PC-3 (cell line): ENCODE results near the gene PIK3C3. TPM values are rescaled to one million over a fixed set of nuclear protein-coding genes. Genes with fewer than 3 reads are reported as not detected.

Experiments used
- ATAC-seq: fragments of 200-7000 bp; cut with Tn5 transposase; 2 replicates; pipeline ENCODE4 v1.9.1; 2020; ENCODE audit warnings: mild to moderate bottlenecking, moderate library complexity
- BruUV-seq: library from RNA; stranded (reverse); fragments of 400-500 nt; replicated peaks from 2 replicates; lab custom pipeline; 2021; lab: Mats Ljungman, UMichigan
- CTCF ChIA-PET: fragments of 300-600 bp; sonication (Branson Sonifier 250); formaldehyde crosslinking; loops from one replicate; lab custom pipeline; 2022; ENCODE audit warnings: antibody characterized with exemption; lab: Charles Lee
- POLR2A ChIA-PET: fragments of 300-600 bp; sonication (Branson Sonifier 250); formaldehyde crosslinking; loops from one replicate; lab custom pipeline; 2022; ENCODE audit warnings: antibody characterized with exemption; ENCODE audit not compliant: unreplicated experiment; lab: Charles Lee
- DNase-seq: peaks from one replicate; pipeline ENCODE4 v3.0.0-alpha.2; 2015
- H2AFZ ChIP-seq: fragments of 300-600 bp; sonication (generic); 2 replicates; pipeline ENCODE4 v1.6.0; 2016; ENCODE audit warnings: antibody characterized with exemption, low read length
- H3F3A ChIP-seq: fragments of 300-600 bp; sonication (generic); one replicate; pipeline ENCODE4 v1.6.0; 2017; ENCODE audit warnings: antibody characterized with exemption, low read length, control low read depth, mild to moderate bottlenecking; ENCODE audit not compliant: unreplicated experiment
- H3K27ac ChIP-seq: fragments of 300-600 bp; sonication (generic); 2 replicates; pipeline ENCODE4 v1.5.1; 2016; ENCODE audit warnings: mild to moderate bottlenecking, low read length
- H3K27me3 ChIP-seq: fragments of 300-600 bp; sonication (generic); 2 replicates; pipeline ENCODE4 v1.6.1; 2016; ENCODE audit warnings: low read length, mixed read lengths
- H3K36me3 ChIP-seq: fragments of 300-600 bp; sonication (generic); 2 replicates; pipeline ENCODE4 v1.6.1; 2016; ENCODE audit warnings: low read depth, mixed run types, low read length, mixed read lengths
- H3K4me1 ChIP-seq: fragments of 300-600 bp; sonication (generic); 2 replicates; pipeline ENCODE4 v1.5.1; 2016; ENCODE audit warnings: low read length; ENCODE audit not compliant: insufficient read depth
- H3K4me2 ChIP-seq: fragments of 300-600 bp; sonication (generic); 2 replicates; pipeline ENCODE4 v1.6.0; 2016; ENCODE audit warnings: low read length
- H3K4me3 ChIP-seq: fragments of 300-600 bp; sonication (generic); 2 replicates; pipeline ENCODE4 v1.5.1; 2016; ENCODE audit warnings: mild to moderate bottlenecking, low read length, mixed read lengths
- H3K79me2 ChIP-seq: fragments of 300-600 bp; sonication (generic); 2 replicates; pipeline ENCODE4 v1.6.1; 2017; ENCODE audit warnings: low read length, mixed read lengths
- H3K9ac ChIP-seq: fragments of 300-600 bp; sonication (generic); 2 replicates; pipeline ENCODE4 v1.6.0; 2016; ENCODE audit warnings: mild to moderate bottlenecking, low read length
- H3K9me2 ChIP-seq: fragments of 300-600 bp; sonication (generic); replicated peaks from 2 replicates; pipeline ENCODE4 v1.6.1; 2016; ENCODE audit warnings: mixed run types, low read length, mixed read lengths
- H3K9me3 ChIP-seq: fragments of 300-600 bp; sonication (generic); 2 replicates; pipeline ENCODE4 v1.6.1; 2016; ENCODE audit warnings: low read length, mixed read lengths
- H4K20me1 ChIP-seq: fragments of 300-600 bp; sonication (generic); 2 replicates; pipeline ENCODE4 v1.6.1; 2016; ENCODE audit warnings: low read length, mixed read lengths
- CTCF ChIP-seq: fragments of 300-600 bp; sonication (generic); conservative IDR thresholded peaks from 2 replicates; pipeline ENCODE4 v1.5.1; 2017; ENCODE audit warnings: antibody characterized with exemption, low read depth, mild to moderate bottlenecking, low read length
- EZH2 ChIP-seq: fragments of 300-600 bp; sonication (generic); IDR thresholded peaks from one replicate; pipeline ENCODE4 v1.6.1; 2017; ENCODE audit warnings: antibody characterized with exemption, mild to moderate bottlenecking, low read length; ENCODE audit not compliant: unreplicated experiment
- EZH2phosphoT487 ChIP-seq: fragments of 300-600 bp; sonication (generic); IDR thresholded peaks from 2 replicates; pipeline ENCODE4 v1.6.1; 2018; ENCODE audit warnings: mild to moderate bottlenecking, antibody characterized with exemption, low read length, borderline replicate concordance
- intact Hi-C: fragments of 100-400 bp; cut with micrococcal nuclease; formaldehyde crosslinking; loops from 2 replicates; pipeline ENCODE4 v1.9.0; 2023
- total RNA-seq: library from RNA; depleted of rRNA; stranded (reverse); fragments of >200 nt; gene quantifications from 2 replicates; pipeline ENCODE4 v1.2.3, GENCODE V29; 2014

PIK3C3 gene
- total RNA-seq, 1 experiment from 2014 or later: 25.9 TPM

- ChIA-PET CTCF (no interaction called here), POLR2A (no interaction called here)
- Histone ChIP-seq H3K27ac (no peak overlapping the region), H3F3A (no peaks in the 10 kb centered on the region), H3K4me1 (0 out of 2 replicates have a peak, but pooled peaks cover 3% of the 10 kb centered on the region), H4K20me1 (no peaks in the 10 kb centered on the region), H3K27me3 (no peaks in the 10 kb centered on the region), H3K36me3 (no peaks in the 10 kb centered on the region), H3K4me2 (no peak overlapping the region), H3K79me2 (peaks cover 32% of the 10 kb centered on the region), H3K9me3 (no peaks in the 10 kb centered on the region), H3K4me3 (no peak overlapping the region), H2AFZ (no peak overlapping the region), H3K9me2 (no peaks in the 10 kb centered on the region), H3K9ac (no peak overlapping the region)
- BruUV-seq: no TSS peak
- ATAC-seq (no peak), DNase-seq (no peak)
- TF ChIP-seq CTCF (no peak), EZH2phosphoT487 (no peak), EZH2 (no peak)
- intact Hi-C loops: no loop called here
Measured at GRCh38 chr18:41959045-41959444, 4.0 kb downstream of the PIK3C3 start.

DNA sequence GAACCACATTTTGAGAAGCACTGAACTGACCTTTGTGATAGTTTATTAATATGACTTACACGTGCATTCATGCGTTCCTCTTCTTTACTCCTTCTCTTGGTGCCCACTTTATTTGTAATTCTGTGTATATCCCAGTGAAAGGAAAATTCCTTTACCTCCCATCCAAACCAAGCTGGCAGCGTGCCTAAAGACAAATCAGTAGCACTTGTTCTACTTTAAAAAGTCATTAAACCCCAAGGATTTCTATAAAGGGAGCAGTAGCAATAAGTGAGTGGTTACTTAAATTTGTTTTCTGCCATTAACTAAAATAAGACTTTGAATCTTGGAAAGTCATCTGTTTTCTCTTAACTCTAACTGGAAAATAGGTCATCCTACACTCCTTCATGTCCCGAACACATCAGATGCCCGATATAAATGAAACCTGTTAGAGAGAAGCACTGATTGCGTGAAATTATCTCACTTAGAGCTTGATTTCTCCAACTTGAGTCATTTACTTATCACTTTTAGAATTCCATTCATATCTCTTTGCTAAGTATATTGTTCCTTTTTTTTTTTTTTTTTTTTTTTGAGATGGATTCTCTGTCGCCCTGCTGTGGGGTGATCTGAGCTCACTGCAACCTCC lies 10.7 kb downstream of the PIK3C3 start:
- no peak overlapping the region for H2AFZ ChIP-seq
- H3K4me1 ChIP-seq: no peaks in the 10 kb centered on the region
- TF ChIP-seq EZH2: no peak
- no peak for TF ChIP-seq CTCF
- TF ChIP-seq EZH2phosphoT487: no peak
- no peak overlapping the region for H3K9ac ChIP-seq
- no peaks in the 10 kb centered on the region for H3K27me3 ChIP-seq
- no peaks in the 10 kb centered on the region for H3K36me3 ChIP-seq
- no peaks in the 10 kb centered on the region for H4K20me1 ChIP-seq
- no peak overlapping the region for H3K27ac ChIP-seq
- H3K9me3 ChIP-seq: no peaks in the 10 kb centered on the region
- ChIA-PET POLR2A (no interaction called here), CTCF (no interaction called here)
- intact Hi-C loops: no loop called here
- no peak overlapping the region for H3K4me2 ChIP-seq
- no peaks in the 10 kb centered on the region for H3K9me2 ChIP-seq
- BruUV-seq: no TSS peak
- ATAC-seq (no peak), DNase-seq (no peak)
- no peaks in the 10 kb centered on the region for H3K79me2 ChIP-seq
- no peak overlapping the region for H3K4me3 ChIP-seq
- no peaks in the 10 kb centered on the region for H3F3A ChIP-seq

- ChIA-PET POLR2A (no interaction called here), CTCF (no interaction called here)
- Histone ChIP-seq H3K9me3 (no peaks in the 10 kb centered on the region), H4K20me1 (no peaks in the 10 kb centered on the region), H2AFZ (no peak overlapping the region), H3K4me1 (no peaks in the 10 kb centered on the region), H3K79me2 (no peaks in the 10 kb centered on the region), H3K9me2 (no peaks in the 10 kb centered on the region), H3F3A (no peaks in the 10 kb centered on the region), H3K9ac (no peak overlapping the region), H3K36me3 (no peaks in the 10 kb centered on the region), H3K27me3 (no peaks in the 10 kb centered on the region), H3K4me3 (no peak overlapping the region), H3K4me2 (no peak overlapping the region), H3K27ac (no peak overlapping the region)
- ATAC-seq (no peak), DNase-seq (no peak)
- intact Hi-C loops: no loop called here
- no peak for TF ChIP-seq EZH2phosphoT487
- TF ChIP-seq CTCF: no peak
- TF ChIP-seq EZH2: no peak
- no TSS peak for BruUV-seq
Measured at GRCh38 chr18:41966943-41967342, 11.9 kb downstream of the PIK3C3 start.
